ENCODE data around the gene LEF1. TPM values are rescaled to one million over a fixed set of nuclear protein-coding genes. Genes with fewer than 3 reads are reported as not detected.

LEF1 gene
- total RNA-seq, 1 donor from 2014 or later = 2.8 TPM

DNA sequence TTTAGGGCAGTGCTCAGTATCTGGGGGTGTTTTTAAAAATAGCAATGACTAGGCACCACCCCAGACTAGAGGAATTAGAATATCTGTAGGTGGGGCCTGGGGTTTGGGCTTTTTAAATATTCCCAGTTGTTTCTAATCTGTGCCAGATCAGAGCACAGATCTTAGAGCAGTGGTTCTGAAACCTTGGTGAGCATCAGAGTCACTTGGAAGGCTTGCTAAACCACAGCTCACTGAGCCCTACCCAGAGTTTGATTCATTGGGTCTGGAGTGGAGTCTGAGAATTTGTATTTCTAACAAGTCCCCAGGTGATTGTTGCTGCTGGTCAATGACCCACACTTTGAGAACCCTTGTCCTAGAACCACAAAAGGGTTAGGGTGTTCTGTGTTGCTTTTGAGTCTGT is 162.4 kb downstream of the LEF1 start:
- no peak for DNase-seq (ENCODE audit: low spot score)
- H3K9me3 Mint-ChIP-seq (ENCODE audit: low read depth) = peaks cover 3% of the 10 kb centered on the region
- no peak overlapping the region for H3K4me3 Mint-ChIP-seq (ENCODE audit: unreplicated experiment)
- no peaks in the 10 kb centered on the region for H3K27me3 Mint-ChIP-seq (ENCODE audit: low read depth)
- TF ChIP-seq, protein P1, sequence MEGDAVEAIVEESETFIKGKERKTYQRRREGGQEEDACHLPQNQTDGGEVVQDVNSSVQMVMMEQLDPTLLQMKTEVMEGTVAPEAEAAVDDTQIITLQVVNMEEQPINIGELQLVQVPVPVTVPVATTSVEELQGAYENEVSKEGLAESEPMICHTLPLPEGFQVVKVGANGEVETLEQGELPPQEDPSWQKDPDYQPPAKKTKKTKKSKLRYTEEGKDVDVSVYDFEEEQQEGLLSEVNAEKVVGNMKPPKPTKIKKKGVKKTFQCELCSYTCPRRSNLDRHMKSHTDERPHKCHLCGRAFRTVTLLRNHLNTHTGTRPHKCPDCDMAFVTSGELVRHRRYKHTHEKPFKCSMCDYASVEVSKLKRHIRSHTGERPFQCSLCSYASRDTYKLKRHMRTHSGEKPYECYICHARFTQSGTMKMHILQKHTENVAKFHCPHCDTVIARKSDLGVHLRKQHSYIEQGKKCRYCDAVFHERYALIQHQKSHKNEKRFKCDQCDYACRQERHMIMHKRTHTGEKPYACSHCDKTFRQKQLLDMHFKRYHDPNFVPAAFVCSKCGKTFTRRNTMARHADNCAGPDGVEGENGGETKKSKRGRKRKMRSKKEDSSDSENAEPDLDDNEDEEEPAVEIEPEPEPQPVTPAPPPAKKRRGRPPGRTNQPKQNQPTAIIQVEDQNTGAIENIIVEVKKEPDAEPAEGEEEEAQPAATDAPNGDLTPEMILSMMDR (IDR thresholded peaks at IDR 0.05) = no peak
- no peaks in the 10 kb centered on the region for H3K36me3 Mint-ChIP-seq (ENCODE audit: low read depth)
- peaks cover 32% of the 10 kb centered on the region for H3K4me1 Mint-ChIP-seq (ENCODE audit: low read depth)
- no peak overlapping the region for H3K27ac Mint-ChIP-seq (ENCODE audit: unreplicated experiment)

DNA sequence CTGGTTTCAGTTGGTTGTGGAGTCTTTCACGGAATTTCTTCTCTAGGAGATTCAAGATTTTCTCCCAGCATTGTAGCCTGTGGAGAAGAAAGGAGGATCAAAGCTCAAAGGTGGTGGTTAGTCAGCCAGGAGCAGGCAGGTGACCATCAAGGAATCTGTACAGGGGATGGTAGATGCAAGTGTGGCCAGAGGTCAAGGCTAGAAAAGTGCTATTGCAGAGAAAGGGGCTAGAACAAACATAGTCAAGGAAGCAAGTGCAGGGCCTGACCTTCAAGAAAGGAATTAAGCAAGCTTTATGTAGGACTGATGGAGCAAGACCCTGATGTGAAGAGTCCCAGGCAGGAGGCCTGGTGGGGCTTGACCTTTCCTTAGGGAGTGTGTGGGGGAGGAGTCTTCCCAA is 162.9 kb downstream of the LEF1 start:
- Mint-ChIP-seq H3K27me3 (ENCODE audit: low read depth) (no peaks in the 10 kb centered on the region), H3K27ac (ENCODE audit: unreplicated experiment) (no peak overlapping the region), H3K4me1 (ENCODE audit: low read depth) (peaks cover 32% of the 10 kb centered on the region), H3K4me3 (ENCODE audit: unreplicated experiment) (no peak overlapping the region), H3K36me3 (ENCODE audit: low read depth) (no peaks in the 10 kb centered on the region), H3K9me3 (ENCODE audit: low read depth) (no peaks in the 10 kb centered on the region)
- no peak for DNase-seq (ENCODE audit: low spot score)
- TF ChIP-seq, protein P1 (IDR thresholded peaks at IDR 0.05) = no peak

DNA sequence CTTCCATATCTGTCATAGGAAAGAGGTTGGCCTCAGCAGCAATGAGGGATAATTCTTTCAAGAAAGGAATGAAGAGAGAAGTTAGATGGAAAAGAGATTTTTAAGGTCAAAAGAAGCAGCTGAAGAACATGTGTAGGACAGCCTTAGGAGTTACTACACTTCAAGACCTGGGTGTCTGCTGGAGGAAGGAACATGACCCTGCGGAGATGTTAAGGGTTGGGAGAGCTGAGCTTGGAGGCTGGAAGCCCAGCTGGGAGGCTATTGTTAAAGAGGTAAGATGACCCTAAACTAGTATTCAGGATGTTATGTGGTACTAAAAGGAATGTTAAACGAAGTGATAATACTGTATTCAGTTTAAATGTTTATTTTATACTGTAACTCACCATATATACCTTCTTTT is 164.1 kb downstream of the LEF1 start:
- DNase-seq (ENCODE audit: low spot score) = no peak
- no peak overlapping the region for H3K4me3 Mint-ChIP-seq (ENCODE audit: unreplicated experiment)
- peaks cover 25% of the 10 kb centered on the region for H3K4me1 Mint-ChIP-seq (ENCODE audit: low read depth)
- H3K27me3 Mint-ChIP-seq (ENCODE audit: low read depth) = no peaks in the 10 kb centered on the region
- H3K9me3 Mint-ChIP-seq (ENCODE audit: low read depth) = no peaks in the 10 kb centered on the region
- TF ChIP-seq, protein P1 (IDR thresholded peaks at IDR 0.05) = no peak
- H3K36me3 Mint-ChIP-seq (ENCODE audit: low read depth) = peaks cover 3% of the 10 kb centered on the region
- H3K27ac Mint-ChIP-seq (ENCODE audit: unreplicated experiment) = no peak overlapping the region

DNA sequence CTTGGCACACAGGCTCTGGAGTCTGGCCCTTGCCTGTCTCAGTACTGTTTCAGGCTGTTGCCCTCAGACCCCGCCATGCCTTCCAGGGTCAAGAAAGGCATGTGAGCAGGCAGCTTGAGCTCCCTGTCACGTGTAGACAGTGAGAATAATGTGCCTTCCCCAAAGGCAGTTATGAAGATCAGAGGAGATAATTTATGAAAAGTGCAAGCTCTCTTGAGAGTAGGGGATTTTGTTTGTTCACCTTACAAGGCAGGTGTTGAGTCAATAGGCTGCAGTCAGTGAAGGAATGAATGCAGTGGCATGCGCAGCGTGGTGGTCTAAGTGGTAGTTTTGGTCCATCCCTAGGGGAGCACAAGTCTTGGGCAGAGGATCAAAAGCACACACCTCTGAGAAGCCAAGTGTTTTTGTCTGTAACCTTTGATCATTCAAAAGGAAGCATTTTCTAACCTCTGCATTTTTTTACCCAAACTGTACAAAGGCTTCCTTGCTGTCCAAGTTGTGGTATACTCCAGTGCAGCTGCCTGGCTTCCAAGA is 164.7 kb downstream of the LEF1 start:
- no peak overlapping the region for H3K27ac Mint-ChIP-seq (ENCODE audit: unreplicated experiment)
- H3K4me1 Mint-ChIP-seq (ENCODE audit: low read depth) = peaks cover 24% of the 10 kb centered on the region
- no peak for DNase-seq (ENCODE audit: low spot score)
- no peak overlapping the region for H3K4me3 Mint-ChIP-seq (ENCODE audit: unreplicated experiment)
- no peaks in the 10 kb centered on the region for H3K9me3 Mint-ChIP-seq (ENCODE audit: low read depth)
- TF ChIP-seq, protein P1 (IDR thresholded peaks at IDR 0.05) = no peak
- peaks cover 3% of the 10 kb centered on the region for H3K36me3 Mint-ChIP-seq (ENCODE audit: low read depth)
- no peaks in the 10 kb centered on the region for H3K27me3 Mint-ChIP-seq (ENCODE audit: low read depth)

DNA sequence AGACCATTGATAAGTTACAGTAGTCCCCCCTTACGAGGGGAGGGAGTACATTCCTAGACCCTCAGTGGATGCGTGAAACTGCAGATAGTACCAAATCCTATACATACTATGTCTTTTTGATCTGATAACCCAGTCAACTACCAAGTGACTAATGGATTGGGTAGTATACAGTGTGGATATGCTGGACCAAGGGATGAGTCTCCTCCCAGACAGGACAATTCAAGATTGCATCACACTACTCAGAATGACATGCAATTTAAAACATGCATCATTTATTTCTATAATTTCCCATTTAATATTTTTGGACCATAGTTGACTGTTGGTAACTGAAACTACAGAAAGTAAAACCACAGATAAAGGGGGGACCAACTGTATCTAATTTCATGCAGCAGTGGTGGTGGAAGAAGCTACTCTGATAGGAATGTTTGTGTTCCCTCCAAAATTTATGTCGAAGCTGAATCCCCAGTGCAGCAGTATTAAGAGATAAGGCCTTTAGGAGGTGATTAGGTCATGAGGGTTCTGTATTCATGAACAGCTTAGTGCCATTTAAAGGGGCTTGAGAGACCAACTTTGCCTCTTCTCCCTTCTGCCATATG is 167.1 kb downstream of the LEF1 start:
- TF ChIP-seq, protein P1 (IDR thresholded peaks at IDR 0.05) = no peak
- Mint-ChIP-seq H3K9me3 (ENCODE audit: low read depth) (no peaks in the 10 kb centered on the region), H3K36me3 (ENCODE audit: low read depth) (peaks cover 3% of the 10 kb centered on the region), H3K4me1 (ENCODE audit: low read depth) (peaks cover 41% of the 10 kb centered on the region), H3K4me3 (ENCODE audit: unreplicated experiment) (no peak overlapping the region), H3K27me3 (ENCODE audit: low read depth) (no peaks in the 10 kb centered on the region), H3K27ac (ENCODE audit: unreplicated experiment) (no peak overlapping the region)
- no peak for DNase-seq (ENCODE audit: low spot score)

Measured in chondrocyte (in vitro differentiated cells).